ENCODE results near the gene ZMYND11.
A peak's percentile ranks its signal among the peaks of the same experiment; 100 is the strongest.

The ZMYND11 gene

DNA sequence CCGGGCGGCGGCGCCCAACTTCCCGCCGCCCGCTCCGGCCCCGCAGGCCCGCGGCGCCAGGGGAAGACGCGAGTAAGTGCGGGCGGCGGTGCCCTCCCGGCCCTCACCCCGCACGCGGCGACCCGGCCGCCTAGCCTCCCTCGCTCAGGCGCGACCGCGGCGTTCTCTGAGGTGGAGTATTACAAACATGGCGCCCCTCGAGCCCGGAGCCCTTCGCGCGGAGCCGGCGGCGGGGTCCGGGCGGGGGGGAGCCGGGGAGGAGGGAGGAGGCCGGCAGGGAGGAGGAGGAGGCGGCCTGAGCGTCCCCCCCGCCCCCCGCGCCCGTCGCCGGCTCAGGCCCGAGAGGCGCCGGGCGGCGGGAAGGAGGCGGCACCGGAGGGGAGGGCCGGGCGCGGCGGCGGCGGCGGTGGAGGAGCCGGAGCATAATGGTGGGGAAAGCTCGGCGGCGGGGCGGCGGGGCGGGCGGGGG, at the start of gene ZMYND11:
Gene ZMYND11 (plus strand): TSS at position 324 of the 469 bp plus-strand sequence. CDS start 44,558 bp downstream, outside the sequence.
- DNase-seq, result peak; percentile 67

DNA sequence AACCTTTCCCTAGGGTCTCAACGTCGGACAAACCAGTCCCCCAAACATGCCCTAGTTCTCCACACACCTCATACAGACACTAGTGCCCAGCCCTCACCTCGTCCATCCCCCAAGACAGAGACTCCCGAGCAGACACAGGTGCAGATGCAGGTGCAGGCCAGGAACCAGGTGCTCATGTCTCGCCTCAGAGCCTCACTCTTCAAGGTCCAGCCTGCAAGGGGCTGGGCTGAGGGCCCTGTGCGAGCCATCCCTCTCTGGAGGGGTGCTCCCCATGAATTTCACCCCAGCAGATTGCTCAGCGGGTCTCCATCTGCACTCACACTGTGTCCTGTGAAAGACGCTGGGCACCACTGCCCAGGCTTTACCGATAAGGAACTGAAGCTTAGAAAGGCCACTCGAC, 49.2 kb upstream of the ZMYND11 start:
- no peak for DNase-seq

- no peak for DNase-seq
Observed at GRCh38 chr10:87177-88080, 47.8 kb upstream of the ZMYND11 start.

DNA sequence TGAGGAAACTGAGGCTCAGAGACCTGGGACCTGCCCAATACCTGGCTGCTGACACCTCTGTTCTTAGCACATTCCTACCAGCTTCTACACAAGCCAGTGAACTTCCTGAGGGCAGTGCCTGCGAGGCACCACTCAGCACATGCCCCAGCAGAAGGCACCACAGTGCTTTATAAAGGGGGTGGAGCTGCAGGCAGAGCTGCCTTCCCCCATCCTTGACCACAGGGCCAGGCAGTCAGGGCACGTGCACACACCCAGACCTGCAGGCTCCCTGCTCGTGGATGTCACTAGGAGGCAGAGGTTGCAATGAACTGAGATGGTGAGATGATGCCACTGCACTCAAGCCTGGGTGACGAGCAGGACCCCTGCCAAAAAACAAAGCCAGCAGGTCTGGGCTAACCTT, 47.0 kb upstream of the ZMYND11 start:
- DNase-seq, result no peak

DNA sequence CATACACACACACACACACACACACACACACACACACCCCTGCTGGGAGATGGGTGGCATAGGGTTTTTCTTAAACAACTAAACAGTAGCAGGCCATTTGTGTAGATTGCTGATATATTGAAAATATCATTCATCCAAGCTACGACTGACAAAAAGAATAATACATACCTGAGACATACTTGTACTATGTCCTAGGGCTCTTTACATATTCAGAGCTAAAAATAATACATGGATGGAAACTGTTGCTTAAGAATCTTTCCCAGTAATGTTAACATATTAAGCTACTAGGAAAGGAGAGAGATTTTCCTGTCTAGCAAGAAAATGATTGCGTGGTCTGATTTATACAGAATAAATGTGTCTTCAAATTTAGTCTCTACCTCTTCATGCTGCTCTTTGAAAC, 46.0 kb upstream of the ZMYND11 start:
- no peak for DNase-seq

DNA sequence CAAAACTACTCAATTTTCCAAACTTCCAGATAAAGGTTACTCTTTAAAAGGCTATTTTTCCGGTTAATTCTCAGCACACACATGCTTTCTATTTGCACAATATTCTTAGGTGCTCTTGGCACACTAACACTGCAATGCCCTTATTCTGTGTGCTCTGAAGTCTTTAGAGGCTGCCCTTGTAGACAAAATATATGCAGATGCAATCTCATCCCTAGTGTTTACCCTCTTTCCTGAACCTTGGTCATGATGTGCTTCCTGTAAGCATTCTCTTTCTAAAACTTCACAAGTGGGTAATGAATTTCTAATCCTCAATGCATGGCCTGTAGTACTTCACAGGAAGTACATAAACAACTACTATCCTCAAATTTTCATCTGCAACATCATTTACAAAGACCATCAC, 45.1 kb upstream of the ZMYND11 start:
- DNase-seq, result no peak

GRCh38 chr10:91313-91712, 43.9 kb upstream of the ZMYND11 start:
- DNase-seq, result no peak

- DNase-seq, result no peak
Observed at GRCh38 chr10:92153-92552, 43.1 kb upstream of the ZMYND11 start.

DNA sequence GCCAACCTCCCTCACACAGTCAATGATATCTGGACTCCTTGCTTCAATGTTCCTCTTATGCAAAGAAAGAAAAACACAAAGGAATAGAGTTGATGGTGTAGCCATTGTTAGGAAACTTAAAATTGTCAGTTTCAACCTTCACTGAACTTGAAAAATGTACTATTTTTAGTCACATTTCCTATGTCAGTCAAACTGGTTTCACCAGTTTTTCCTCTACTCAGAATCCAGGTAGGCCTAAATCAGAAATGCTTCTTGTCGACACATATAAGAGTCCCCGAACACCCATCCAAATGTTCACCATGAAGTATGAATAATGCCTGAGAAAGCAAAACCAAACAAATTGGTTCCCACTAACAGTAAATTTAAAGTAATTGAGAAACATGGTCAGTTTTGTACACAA, 42.4 kb upstream of the ZMYND11 start:
- DNase-seq, result no peak

DNA sequence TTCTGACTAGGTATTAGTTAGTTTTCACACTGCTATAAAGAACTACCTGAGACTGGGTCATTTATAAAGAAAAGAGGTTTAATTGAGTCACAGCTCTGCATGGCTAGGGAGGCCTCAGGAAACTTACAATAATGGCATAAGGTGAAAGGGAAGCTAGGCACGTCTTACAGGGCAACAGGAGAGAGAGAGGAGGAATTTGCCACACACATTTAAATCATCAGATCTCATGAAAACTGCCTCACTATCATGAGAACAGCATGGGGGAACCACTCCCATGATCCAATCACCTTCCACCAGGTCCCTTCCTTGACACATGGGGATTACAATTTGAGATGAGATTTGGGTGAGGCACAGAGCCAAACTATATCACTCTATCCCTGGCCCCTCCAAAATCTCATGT, 40.6 kb upstream of the ZMYND11 start:
- DNase-seq, result no peak

DNA sequence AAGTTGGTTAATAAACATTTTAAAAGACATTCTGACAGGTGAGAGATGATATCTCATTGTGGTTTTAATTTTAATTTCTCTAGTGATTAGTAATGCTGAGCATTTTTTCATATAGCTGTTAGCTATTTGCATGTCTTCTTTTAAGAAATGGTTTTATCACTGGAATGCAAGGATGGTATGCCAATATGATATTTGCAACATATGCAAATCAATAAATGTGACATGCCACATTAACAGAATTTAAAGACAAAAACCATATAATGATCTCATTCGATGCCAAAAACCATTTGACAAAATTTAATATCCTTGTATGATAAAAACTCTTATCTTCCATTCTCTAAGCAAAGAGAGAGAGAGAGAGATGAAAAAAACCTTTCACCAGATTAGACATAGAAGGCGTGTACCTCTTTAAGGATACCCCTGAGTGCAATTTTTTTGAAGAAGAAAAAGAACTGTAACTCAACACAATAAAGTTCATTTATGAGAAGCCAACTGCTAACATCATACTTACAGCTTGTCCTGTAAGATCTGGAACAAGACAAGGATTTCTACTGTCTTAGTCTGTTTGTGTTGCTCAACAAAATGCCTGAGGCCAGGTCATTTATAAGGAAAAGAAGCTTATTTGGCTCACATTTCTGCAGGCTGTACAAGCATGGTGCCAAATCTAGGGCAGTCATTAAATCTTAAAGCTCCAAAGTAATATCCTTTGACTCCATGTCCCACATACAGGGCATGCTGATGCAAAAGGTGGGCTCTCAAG, 39.7 kb upstream of the ZMYND11 start:
- no peak for DNase-seq

DNA sequence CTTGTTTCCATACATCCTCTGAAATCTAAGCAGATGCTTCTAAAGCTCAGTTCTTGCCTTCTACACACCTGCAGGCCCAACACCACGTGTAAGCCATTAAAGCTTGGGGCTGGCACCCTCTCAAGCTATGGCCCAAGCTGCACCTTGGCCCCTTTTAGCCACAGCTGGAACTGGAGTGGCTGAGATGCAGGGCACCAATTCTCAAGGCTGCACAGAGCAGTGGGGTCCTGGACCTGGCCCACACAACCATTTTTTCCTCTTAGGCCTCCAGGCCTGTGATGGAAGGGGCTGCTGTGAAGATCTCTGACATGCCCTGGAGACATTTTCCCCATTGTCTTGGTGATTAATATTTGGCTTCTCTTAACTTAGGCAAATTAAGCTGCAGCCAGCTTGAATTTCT, 38.8 kb upstream of the ZMYND11 start:
- no peak for DNase-seq

DNA sequence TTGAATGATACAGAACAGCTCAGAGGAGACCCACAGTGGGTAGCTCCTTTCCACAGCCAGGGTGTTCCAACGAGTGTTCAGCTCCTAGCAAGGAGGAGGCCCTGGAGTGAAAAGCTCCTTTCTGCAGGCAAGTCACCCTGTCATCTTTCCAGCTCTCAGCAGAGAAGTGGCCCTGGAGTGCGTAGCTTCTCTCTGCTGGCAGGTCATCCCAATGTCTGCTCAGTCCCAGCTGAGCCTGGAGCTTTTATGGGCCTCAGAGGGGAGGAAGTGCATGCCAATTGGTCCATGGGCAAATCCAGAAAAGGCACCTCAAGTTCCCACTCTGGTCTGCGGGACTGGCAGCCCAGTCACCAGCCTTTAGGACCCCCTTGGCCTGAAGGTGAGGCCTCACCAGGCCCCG, 30.8 kb upstream of the ZMYND11 start:
- DNase-seq, result no peak

GRCh38 chr10:104862-105565, 30.2 kb upstream of the ZMYND11 start:
- DNase-seq, result no peak

GRCh38 chr10:105806-106205, 29.4 kb upstream of the ZMYND11 start:
- no peak for DNase-seq

- peak; percentile 31 for DNase-seq
Observed at GRCh38 chr10:106740-107139, 28.5 kb upstream of the ZMYND11 start.

DNA sequence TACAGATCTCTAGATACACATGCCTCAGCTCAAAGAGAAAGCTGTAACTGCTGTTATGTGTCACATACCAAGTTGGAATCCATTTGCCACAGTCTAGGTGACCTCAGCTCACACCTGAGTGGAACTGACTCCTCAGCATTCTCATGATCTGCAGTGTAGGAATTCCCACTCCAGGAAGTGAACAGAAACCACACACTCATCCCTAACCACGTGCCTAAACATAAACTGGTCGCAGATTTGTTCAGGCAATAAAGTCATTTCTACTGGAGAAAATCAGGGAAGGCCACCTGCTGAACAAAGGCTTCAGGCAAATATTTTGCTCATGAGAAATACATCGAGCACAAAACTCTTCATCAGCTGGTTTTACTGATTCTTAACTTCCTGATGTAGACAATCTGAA, 23.0 kb upstream of the ZMYND11 start:
- DNase-seq, result no peak

- no peak for DNase-seq
Observed at GRCh38 chr10:124874-125273, 10.4 kb upstream of the ZMYND11 start.

DNA sequence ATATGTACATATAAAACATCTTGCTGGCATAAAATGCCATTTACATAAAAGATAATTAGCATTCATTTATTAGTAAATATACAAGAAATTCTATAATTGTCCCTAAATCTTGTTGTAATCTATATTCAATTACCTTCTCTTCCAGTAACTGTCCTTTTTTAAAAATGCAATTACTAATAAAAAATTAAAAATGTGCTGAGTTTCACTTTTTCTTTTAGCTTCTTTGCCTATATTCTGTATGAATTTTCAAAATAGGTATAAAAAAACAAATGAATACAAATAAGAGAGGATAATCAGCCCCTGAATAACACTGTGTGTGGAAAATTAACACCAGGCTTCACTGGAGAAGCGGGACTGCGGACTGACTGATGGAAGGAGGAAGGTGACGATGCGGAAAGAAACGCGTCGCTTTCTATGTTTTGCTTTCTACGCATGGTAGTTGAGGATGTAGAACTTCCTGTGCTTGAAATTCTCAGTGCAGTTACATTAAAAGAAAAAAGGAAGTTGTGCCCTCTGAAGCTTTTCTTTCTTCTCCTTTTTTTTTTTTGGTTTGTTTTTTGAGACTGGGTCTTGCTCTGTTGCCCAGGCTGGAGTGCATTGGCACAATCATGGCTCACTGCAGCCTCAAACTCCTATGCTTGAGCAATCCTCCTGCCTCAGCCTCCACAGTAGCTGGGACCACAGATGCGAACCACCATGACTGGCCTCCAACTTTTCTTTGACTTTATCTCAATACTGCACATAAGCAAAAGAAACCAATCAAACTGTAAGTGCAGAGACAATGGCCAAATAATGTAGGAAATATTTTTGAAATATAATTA, 7.4 kb upstream of the ZMYND11 start:
- DNase-seq, result peak; percentile 44

DNA sequence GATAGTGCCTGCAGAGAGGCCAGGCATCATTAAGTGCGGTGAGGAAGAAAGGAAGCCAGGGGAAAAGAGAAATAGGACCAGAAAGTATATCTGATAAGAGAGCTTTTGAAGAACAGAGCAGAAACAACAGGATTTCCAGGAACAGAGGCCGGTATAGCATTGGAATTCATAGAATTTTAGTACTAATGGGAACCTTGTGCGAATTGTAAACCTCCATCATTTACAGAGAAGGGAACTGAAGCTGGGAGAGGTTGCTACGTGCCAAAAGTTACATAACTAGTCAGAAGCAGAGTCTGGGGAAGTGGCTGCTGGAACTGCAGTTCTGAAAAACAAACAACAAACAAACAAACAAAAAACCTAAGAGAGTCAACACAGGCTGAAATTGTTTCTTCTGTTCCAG, 5.4 kb upstream of the ZMYND11 start:
- no peak for DNase-seq

DNA sequence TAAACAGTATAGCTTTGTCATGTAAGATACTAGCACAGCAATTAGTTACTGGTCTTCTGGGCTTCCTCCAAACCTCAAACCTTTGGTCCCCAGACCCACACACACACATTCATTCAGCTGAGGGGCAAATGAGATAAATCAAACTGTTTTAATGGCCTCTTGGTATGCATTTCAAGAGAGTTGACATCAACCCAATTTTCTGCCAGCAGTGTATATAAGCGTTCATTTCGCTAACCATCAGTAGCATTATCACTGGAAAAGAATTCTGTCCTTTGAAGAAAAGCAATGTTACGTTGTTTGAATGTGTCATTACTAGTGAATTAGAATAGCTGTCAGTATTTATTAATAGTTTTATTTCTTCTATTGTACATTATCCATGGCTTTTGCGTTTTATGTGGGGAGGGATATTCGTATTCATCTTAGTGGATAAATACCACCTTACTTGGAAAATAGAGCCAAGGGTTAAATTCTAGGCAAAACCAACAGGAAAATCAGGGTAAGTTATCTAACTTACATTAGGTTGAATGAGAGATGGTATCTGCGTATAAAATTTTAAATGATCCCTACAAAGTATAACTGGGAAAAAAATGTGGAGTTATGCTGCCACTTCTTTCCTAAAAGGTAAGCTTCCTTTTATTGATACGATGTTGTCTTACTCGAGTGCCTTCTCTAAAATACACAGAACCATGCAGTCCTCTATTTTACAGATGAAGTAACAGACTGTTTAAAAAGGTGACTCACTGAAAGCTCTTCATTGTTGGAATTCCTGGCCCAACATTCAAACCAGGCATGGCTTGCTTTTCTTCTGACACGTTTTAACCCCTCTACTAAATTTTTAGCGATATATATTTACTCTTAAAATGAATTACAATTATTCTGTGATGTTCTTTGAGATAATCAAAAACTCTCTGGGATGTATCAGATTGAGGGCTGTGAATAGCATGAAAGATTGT, 2.0 kb upstream of the ZMYND11 start:
- DNase-seq, result no peak
